Gastrocnemius medialis (tissue), 4 donors: ENCODE results near the gene INSIG1. TPM values are rescaled to one million over a fixed set of nuclear protein-coding genes. Genes with fewer than 3 reads are reported as not detected.

Experiments
- ATAC-seq, 2 donors: fragments of 150-250 bp; one replicate each; pipeline ENCODE4 v1.9.1; 2016
- DNase-seq, 2 donors: peaks; one replicate each; pipeline ENCODE4 v3.0.0-alpha.2; 2019
- H3K27ac ChIP-seq, 4 donors: fragments of 200-600 bp; sonication (generic); 1 replicate in 1 of 4; 2 replicates in 3 of 4; pipeline ENCODE4 v1.5.1; 2016 to 2018; ENCODE audit warnings: mild to moderate bottlenecking in 2 of 4, moderate library complexity in 1 of 4
- H3K27me3 ChIP-seq, 3 donors: fragments of 200-600 bp; sonication (generic) in 2 of 3; 1 replicate in 1 of 3; 2 replicates in 2 of 3; pipeline versions ENCODE4 v1.5.1 to v1.6.0; 2016 to 2019; ENCODE audit warnings: mild to moderate bottlenecking in 1 of 3, moderate library complexity in 1 of 3
- H3K36me3 ChIP-seq, 2 donors: fragments of 200-600 bp; sonication (generic) in 1 of 2; one replicate each; pipeline ENCODE4 v1.5.1; 2017 to 2018
- H3K4me1 ChIP-seq, 2 donors: fragments of 200-600 bp; sonication (generic) in 1 of 2; one replicate each; pipeline ENCODE4 v1.5.1; 2016 to 2017; ENCODE audit warnings: mild to moderate bottlenecking in 2 of 2
- H3K4me3 ChIP-seq, 4 donors: fragments of 200-600 bp; sonication (generic) in 3 of 4; 1 replicate in 1 of 4; 2 replicates in 3 of 4; pipeline ENCODE4 v1.5.1; 2016 to 2019; ENCODE audit warnings: mild to moderate bottlenecking in 2 of 4
- H3K9me3 ChIP-seq, 3 donors: fragments of 200-600 bp; sonication (generic) in 2 of 3; 1 replicate in 1 of 3; 2 replicates in 2 of 3; pipeline ENCODE4 v1.5.1; 2016 to 2019
- CTCF ChIP-seq, 5 experiments: fragments of 450-650 bp in 3 of 5; fragments of 200-600 bp in 2 of 5; sonication (generic) in 2 of 5; IDR thresholded peaks in 4 of 5; conservative IDR thresholded peaks in 1 of 5; 1 replicate in 4 of 5; 2 replicates in 1 of 5; pipeline ENCODE4 v1.5.1; 2016 to 2019; ENCODE audit warnings: antibody characterized with exemption in 5 of 5, mild to moderate bottlenecking in 3 of 5, moderate library complexity in 3 of 5
- POLR2A ChIP-seq, 2 donors: fragments of 450-650 bp; IDR thresholded peaks; one replicate each; pipeline ENCODE4 v1.6.1; 2017; ENCODE audit warnings: antibody characterized with exemption in 2 of 2, mild to moderate bottlenecking in 2 of 2, moderate library complexity in 2 of 2
- in situ Hi-C, 4 donors: fragments of 200-750 bp; cut with MboI; loops; one replicate each; pipeline versions ENCODE4 v1.15.0 to v1.8.0; 2017; ENCODE audit warnings: low sequenced_read_pairs in 4 of 4
- intact Hi-C: fragments of 100-400 bp; cut with DNase I; formaldehyde crosslinking; loops from one replicate; pipeline ENCODE4 v1.15.1; 2023; ENCODE audit warnings: low total_unique reads
- total RNA-seq, 4 donors: library from RNA; depleted of rRNA; stranded (reverse); fragments of >200 nt; gene quantifications; one replicate each; pipeline versions ENCODE4 v1.1.0 to v1.2.3, GENCODE V29; 2016

The INSIG1 gene
- total RNA-seq, 4 donors from 2014 or later: 11.1 to 15.9 (median 14.0) TPM

GRCh38 chr7:155309021-155309338 is 11.3 kb downstream of the INSIG1 start:
- no peaks in the 10 kb centered on the region for H3K9me3 ChIP-seq
- no peak overlapping the region for H3K4me3 ChIP-seq
- DNase-seq (no peak), ATAC-seq (no peak)
- no peaks in the 10 kb centered on the region for H3K27me3 ChIP-seq
- no peak overlapping the region for H3K27ac ChIP-seq
- H3K36me3 ChIP-seq: peaks cover 0 to 28% of the 10 kb centered on the region in 2 donors
- H3K4me1 ChIP-seq: no peaks in the 10 kb centered on the region
- intact Hi-C loops: no loop called here
- TF ChIP-seq POLR2A (IDR thresholded peaks at IDR 0.05) (no peak), CTCF (IDR thresholded peaks at IDR 0.05 in 4 of 5, conservative IDR thresholded peaks at IDR 0.05 in 1 of 5) (no peak)
- in situ Hi-C loops: no loop called here

GRCh38 chr7:155310425-155311114 is 12.9 kb downstream of the INSIG1 start:
- H3K27ac ChIP-seq: no peak overlapping the region
- intact Hi-C loops: no loop called here
- no peak overlapping the region for H3K4me3 ChIP-seq
- in situ Hi-C loops: no loop called here
- H3K4me1 ChIP-seq: no peaks in the 10 kb centered on the region
- DNase-seq (no peak), ATAC-seq (no peak)
- no peak for TF ChIP-seq POLR2A (IDR thresholded peaks at IDR 0.05)
- TF ChIP-seq CTCF (IDR thresholded peaks at IDR 0.05 in 4 of 5, conservative IDR thresholded peaks at IDR 0.05 in 1 of 5): no peak
- H3K36me3 ChIP-seq: peaks cover 0 to 28% of the 10 kb centered on the region in 2 donors
- H3K27me3 ChIP-seq: peaks cover 0 to under 1% (median 0%) of the 10 kb centered on the region in 3 donors
- no peaks in the 10 kb centered on the region for H3K9me3 ChIP-seq

GRCh38 chr7:155311826-155312537 is 14.3 kb downstream of the INSIG1 start:
- in situ Hi-C loops: no loop called here
- H3K27me3 ChIP-seq: peaks cover 0 to 3% (median 0%) of the 10 kb centered on the region in 3 donors
- no peaks in the 10 kb centered on the region for H3K9me3 ChIP-seq
- ATAC-seq (no peak), DNase-seq (no peak)
- H3K36me3 ChIP-seq: peaks cover 0 to 23% of the 10 kb centered on the region in 2 donors
- intact Hi-C loops: no loop called here
- no peak overlapping the region for H3K4me3 ChIP-seq
- no peak for TF ChIP-seq POLR2A (IDR thresholded peaks at IDR 0.05)
- TF ChIP-seq CTCF (IDR thresholded peaks at IDR 0.05 in 4 of 5, conservative IDR thresholded peaks at IDR 0.05 in 1 of 5): no peak
- H3K27ac ChIP-seq: no peak overlapping the region
- no peaks in the 10 kb centered on the region for H3K4me1 ChIP-seq

GRCh38 chr7:155312633-155313032 is 15.0 kb downstream of the INSIG1 start:
- Histone ChIP-seq H3K9me3 (no peaks in the 10 kb centered on the region), H3K27me3 (peaks cover 0 to 3% (median 0%) of the 10 kb centered on the region in 3 donors), H3K27ac (no peak overlapping the region), H3K36me3 (peaks cover 0 to 16% of the 10 kb centered on the region in 2 donors), H3K4me1 (no peaks in the 10 kb centered on the region), H3K4me3 (no peak overlapping the region)
- DNase-seq: no peak
- no peak for TF ChIP-seq CTCF (IDR thresholded peaks at IDR 0.05 in 4 of 5, conservative IDR thresholded peaks at IDR 0.05 in 1 of 5)
- TF ChIP-seq POLR2A (IDR thresholded peaks at IDR 0.05): no peak
- ATAC-seq: no peak
- in situ Hi-C loops: no loop called here
- intact Hi-C loops: no loop called here
